ENCODE measurements around the gene R3HDM4. TPM values are rescaled to one million over a fixed set of nuclear protein-coding genes. Genes with fewer than 3 reads are reported as not detected.

Gene R3HDM4
- total and polyA plus RNA-seq, 2 donors (not counting 3 experiments of a cell fraction or from before 2014, with no cell fraction given): 51.8 to 53.9 TPM

DNA sequence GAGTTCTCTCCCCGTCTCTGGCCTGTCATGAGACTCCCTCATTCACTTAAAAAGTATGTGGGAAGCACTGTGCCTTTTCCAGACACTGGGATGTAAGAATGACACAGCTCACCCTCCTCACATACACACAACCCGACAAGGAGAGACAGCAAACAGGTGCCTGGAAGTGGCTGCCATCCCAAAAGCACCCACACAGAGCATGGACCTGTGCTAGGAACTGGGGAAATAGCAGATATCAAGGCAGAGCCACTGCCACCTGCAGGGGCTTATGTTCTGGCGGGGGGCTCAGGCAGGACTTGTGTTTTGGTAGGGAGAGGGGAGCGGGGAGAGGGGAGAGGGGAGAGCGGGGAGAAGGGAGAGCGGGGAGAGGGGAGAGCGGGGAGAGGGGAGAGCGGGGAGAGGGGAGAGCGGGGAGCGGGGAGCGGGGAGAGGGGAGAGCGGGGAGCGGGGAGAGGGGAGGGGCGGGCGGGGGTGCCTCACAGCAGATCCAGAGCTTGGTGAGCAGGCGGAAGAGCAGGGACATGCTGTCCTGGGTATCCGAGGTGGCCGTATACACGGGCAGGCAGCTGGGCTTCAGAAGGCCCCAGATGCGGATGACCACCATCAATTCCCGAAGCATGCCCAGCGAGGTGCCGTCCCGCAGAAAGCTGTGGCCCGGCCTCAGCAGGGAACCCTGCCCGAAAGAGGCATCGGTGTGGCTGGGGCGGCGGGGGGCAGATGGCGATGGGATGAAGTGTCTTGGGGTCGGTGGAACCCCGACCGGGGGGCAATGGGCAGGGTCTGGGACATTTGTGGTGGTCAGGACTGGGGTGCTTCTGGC lies 41.4 kb downstream of the R3HDM4 start:
- Histone ChIP-seq H3K4me1 (ENCODE audit: control insufficient read depth, extremely low read depth, insufficient read depth, low read length) (peaks cover 9% of the 10 kb centered on the region), H3K27me3 (ENCODE audit: control insufficient read depth in 2 of 2, insufficient read depth in 2 of 2, low read length in 2 of 2) (no peaks in the 10 kb centered on the region), H3K9me1 (replicated peaks; ENCODE audit: control insufficient read depth, extremely low read depth, insufficient read depth, low read length) (no peaks in the 10 kb centered on the region), H3K9ac (replicated peaks; ENCODE audit: extremely low read depth, insufficient read depth, low read length) (no peak overlapping the region), H3K27ac (ENCODE audit: insufficient read depth, low read depth, low read length) (no peak overlapping the region), H4K20me1 (replicated peaks; ENCODE audit: control insufficient read depth, extremely low read depth, insufficient read depth, low read length) (no peaks in the 10 kb centered on the region), H2AFZ (ENCODE audit: low read depth, low read length) (no peak overlapping the region), H3K4me2 (ENCODE audit: insufficient read depth, low read length) (no peak overlapping the region), H3K36me3 (ENCODE audit: control insufficient read depth in 2 of 2, extremely low read depth in 1 of 2, insufficient read depth in 2 of 2, low read length in 2 of 2) (peaks cover 0 to 21% of the 10 kb centered on the region in 2 experiments), H3K79me2 (ENCODE audit: control insufficient read depth, insufficient read depth, low read length) (no peaks in the 10 kb centered on the region), H3K4me3 (replicated peaks in 1 of 3; ENCODE audit: insufficient read depth in 1 of 3, low read depth in 1 of 3, low read length in 3 of 3) (no peak overlapping the region), H3K9me3 (replicated peaks; ENCODE audit: control insufficient read depth, insufficient read depth, low read length) (no peaks in the 10 kb centered on the region)
- TF ChIP-seq POLR2A (IDR thresholded peaks at IDR 0.05; ENCODE audit: low read depth, low read length) (no peak), EZH2 (IDR thresholded peaks at IDR 0.05; ENCODE audit: borderline replicate concordance, low read depth, low read length, severe bottlenecking) (no peak), JUN (IDR thresholded peaks at IDR 0.05; ENCODE audit: borderline replicate concordance, insufficient read depth, insufficient read length, low read depth) (no peak), FOS (IDR thresholded peaks at IDR 0.05; ENCODE audit: borderline replicate concordance, insufficient read depth, low read length) (no peak), GATA2 (IDR thresholded peaks at IDR 0.05; ENCODE audit: insufficient read depth, insufficient read length, low read depth, low read length) (no peak), POLR2AphosphoS5 (IDR thresholded peaks at IDR 0.05; ENCODE audit: insufficient read depth, low read depth, low read length) (no peak), MYC (IDR thresholded peaks at IDR 0.05; ENCODE audit: low read depth, low read length) (no peak)
- TF ChIP-seq, protein P1, sequence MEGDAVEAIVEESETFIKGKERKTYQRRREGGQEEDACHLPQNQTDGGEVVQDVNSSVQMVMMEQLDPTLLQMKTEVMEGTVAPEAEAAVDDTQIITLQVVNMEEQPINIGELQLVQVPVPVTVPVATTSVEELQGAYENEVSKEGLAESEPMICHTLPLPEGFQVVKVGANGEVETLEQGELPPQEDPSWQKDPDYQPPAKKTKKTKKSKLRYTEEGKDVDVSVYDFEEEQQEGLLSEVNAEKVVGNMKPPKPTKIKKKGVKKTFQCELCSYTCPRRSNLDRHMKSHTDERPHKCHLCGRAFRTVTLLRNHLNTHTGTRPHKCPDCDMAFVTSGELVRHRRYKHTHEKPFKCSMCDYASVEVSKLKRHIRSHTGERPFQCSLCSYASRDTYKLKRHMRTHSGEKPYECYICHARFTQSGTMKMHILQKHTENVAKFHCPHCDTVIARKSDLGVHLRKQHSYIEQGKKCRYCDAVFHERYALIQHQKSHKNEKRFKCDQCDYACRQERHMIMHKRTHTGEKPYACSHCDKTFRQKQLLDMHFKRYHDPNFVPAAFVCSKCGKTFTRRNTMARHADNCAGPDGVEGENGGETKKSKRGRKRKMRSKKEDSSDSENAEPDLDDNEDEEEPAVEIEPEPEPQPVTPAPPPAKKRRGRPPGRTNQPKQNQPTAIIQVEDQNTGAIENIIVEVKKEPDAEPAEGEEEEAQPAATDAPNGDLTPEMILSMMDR (IDR thresholded peaks at IDR 0.05; ENCODE audit: extremely low read depth in 1 of 2, insufficient read depth in 1 of 2, low read depth in 1 of 2, low read length in 2 of 2): no peak
- TF ChIP-seq, protein P2, sequence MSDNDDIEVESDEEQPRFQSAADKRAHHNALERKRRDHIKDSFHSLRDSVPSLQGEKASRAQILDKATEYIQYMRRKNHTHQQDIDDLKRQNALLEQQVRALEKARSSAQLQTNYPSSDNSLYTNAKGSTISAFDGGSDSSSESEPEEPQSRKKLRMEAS (IDR thresholded peaks at IDR 0.05; ENCODE audit: insufficient read depth, insufficient read length): no peak
- no TSS peak for BruUV-seq (replicated peaks)
- dilution Hi-C loops (cut with MboI; ENCODE audit: extremely low pct_ligation_motif_present, low sequenced_read_pairs) (no loop called here), intact Hi-C loops (cut with micrococcal nuclease) (loop anchor here (1.0 kb wide), 1 partner anchor 38 kb away; no protein-coding TSS in a partner anchor)
- DNase-seq (ENCODE audit: low read depth, low spot score) (no peak), FAIRE-seq (no peak)
- ChIA-PET CTCF (interaction anchor here (1.2 kb wide), 1 partner anchor 15 kb away, joined by 4 read pairs; no protein-coding TSS in a partner anchor), POLR2A (no interaction called here)

All from endothelial cell of umbilical vein (primary cell).